Measurements from ENCODE around the gene CCDC82. TPM values are rescaled to one million over a fixed set of nuclear protein-coding genes. Genes with fewer than 3 reads are reported as not detected.

The CCDC82 gene
- total and polyA plus RNA-seq, 12 donors, result 4.7 to 48.1 (median 16.5) TPM

- Histone ChIP-seq H3K4me1 (replicated peaks in 1 of 2) (peaks cover 0 to 4% of the 10 kb centered on the region in 2 donors), H3K4me3 (no peak overlapping the region), H3K36me3 (replicated peaks in 1 of 2) (no peaks in the 10 kb centered on the region), H3K27ac (no peak overlapping the region), H3K27me3 (no peaks in the 10 kb centered on the region), H3K9me3 (replicated peaks in 1 of 3) (no peaks in the 10 kb centered on the region)
- no peak for DNase-seq
- TF ChIP-seq, protein P1, sequence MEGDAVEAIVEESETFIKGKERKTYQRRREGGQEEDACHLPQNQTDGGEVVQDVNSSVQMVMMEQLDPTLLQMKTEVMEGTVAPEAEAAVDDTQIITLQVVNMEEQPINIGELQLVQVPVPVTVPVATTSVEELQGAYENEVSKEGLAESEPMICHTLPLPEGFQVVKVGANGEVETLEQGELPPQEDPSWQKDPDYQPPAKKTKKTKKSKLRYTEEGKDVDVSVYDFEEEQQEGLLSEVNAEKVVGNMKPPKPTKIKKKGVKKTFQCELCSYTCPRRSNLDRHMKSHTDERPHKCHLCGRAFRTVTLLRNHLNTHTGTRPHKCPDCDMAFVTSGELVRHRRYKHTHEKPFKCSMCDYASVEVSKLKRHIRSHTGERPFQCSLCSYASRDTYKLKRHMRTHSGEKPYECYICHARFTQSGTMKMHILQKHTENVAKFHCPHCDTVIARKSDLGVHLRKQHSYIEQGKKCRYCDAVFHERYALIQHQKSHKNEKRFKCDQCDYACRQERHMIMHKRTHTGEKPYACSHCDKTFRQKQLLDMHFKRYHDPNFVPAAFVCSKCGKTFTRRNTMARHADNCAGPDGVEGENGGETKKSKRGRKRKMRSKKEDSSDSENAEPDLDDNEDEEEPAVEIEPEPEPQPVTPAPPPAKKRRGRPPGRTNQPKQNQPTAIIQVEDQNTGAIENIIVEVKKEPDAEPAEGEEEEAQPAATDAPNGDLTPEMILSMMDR (IDR thresholded peaks at IDR 0.05), result no peak
- TF ChIP-seq POLR2A (IDR thresholded peaks at IDR 0.05), result no peak
- 91 to 96% (median 94%) methylated on average over 6 of the region's 6 CpGs for WGBS, 4 donors
- intact Hi-C loops (cut with DNase I), result no loop called here
Measured at GRCh38 chr11:96323642-96323985, 66.1 kb downstream of the CCDC82 start.

DNA sequence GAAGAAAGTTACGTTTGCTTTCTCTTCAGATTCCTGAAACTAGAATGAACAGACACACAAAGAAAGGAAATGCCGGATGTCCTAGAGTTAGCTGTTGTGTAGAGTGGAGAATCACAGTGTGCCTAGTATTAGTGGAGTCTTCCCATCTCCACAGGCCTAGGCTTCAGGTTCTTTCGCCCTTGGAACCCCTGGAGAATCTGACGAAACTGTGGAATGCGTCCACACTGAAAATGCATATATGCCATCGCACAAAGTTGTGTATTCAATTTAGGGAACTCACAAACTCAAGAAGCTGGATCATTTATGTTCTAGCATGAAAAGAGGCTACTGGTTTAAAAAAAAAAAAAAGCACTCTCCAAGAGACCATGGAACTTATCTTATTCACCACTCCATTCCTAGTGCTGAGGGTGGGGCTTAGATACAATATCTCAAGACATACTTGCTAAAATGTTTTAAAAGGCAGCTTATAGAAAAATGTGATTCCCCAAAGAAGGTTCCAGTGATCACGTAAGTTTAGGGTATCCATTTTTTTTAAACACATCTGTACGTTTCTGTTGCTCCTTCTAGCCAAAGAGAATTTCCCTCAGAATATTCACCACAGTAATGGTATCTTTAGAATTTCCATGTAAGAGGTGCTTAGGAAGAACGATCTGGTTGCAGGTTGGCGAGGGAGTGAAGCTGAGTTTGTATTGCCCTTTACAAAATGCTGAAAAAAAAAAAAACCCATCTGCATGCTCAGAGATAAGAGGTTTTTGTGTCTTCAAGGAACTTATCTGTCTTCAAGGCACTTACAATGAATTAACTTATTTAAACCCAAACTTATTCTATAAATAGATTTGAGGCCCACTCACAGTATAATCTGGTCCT is 66.7 kb downstream of the CCDC82 start:
- TF ChIP-seq, protein P1 (IDR thresholded peaks at IDR 0.05), result no peak
- TF ChIP-seq POLR2A (IDR thresholded peaks at IDR 0.05), result no peak
- no peaks in the 10 kb centered on the region for H3K9me3 ChIP-seq (replicated peaks in 1 of 3)
- intact Hi-C loops (cut with DNase I), result no loop called here
- H3K4me3 ChIP-seq, result no peak overlapping the region
- no peaks in the 10 kb centered on the region for H3K36me3 ChIP-seq (replicated peaks in 1 of 2)
- H3K4me1 ChIP-seq (replicated peaks in 1 of 2), result peaks cover 2 to 6% of the 10 kb centered on the region in 2 donors
- no peak for DNase-seq
- no peak overlapping the region for H3K27ac ChIP-seq
- 93 to 95% (median 94%) methylated on average over 10 of the region's 10 CpGs for WGBS, 4 donors
- H3K27me3 ChIP-seq, result no peaks in the 10 kb centered on the region

GRCh38 chr11:96321091-96321490 is 68.6 kb downstream of the CCDC82 start:
- no peak for DNase-seq
- TF ChIP-seq POLR2A (IDR thresholded peaks at IDR 0.05), result no peak
- TF ChIP-seq, protein P1 (IDR thresholded peaks at IDR 0.05), result no peak
- intact Hi-C loops (cut with DNase I), result no loop called here
- Histone ChIP-seq H3K4me3 (no peak overlapping the region), H3K27ac (no peak overlapping the region), H3K9me3 (replicated peaks in 1 of 3) (no peaks in the 10 kb centered on the region), H3K27me3 (no peaks in the 10 kb centered on the region), H3K36me3 (replicated peaks in 1 of 2) (no peaks in the 10 kb centered on the region), H3K4me1 (replicated peaks in 1 of 2) (peaks cover 4 to 21% of the 10 kb centered on the region in 2 donors)
- 84 to 87% (median 85%) methylated on average over 5 of the region's 5 CpGs for WGBS, 4 donors

DNA sequence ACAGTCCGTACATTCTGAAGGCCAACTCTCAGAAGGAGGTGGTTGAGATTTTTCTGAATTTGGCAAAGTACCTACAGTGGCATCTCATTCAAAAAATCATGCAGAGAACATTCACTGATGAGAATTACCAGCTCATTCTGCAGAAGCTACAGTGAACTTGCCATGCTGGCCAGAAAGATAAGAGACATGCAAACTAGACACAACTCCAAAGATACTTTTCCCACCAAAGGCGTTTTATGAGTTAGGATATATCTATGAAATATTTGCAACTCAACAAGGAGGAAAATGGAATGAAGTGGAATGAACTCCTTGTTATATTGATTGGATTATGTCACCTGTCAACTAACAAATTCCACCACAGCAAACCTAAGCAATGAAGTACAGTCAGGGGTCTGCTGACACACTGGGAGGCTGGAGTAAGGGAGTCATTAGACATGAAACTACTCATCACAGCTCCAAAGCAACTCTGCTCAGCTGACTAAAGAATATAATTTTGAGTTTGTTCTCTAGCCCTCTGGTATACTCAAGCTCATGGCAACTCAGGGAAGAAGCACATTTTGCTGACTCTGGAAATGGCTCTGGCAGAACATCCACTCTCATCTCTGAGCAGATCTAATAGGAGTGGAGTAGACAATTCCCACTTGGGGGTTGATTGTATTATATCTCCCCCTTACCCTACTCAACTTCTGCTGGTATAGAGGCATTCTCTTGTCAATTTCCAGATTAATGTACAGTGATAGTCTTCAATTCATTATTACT is 69.6 kb downstream of the CCDC82 start:
- H3K27me3 ChIP-seq, result no peaks in the 10 kb centered on the region
- no peak for DNase-seq
- peaks cover 6 to 28% of the 10 kb centered on the region in 2 donors for H3K4me1 ChIP-seq (replicated peaks in 1 of 2)
- no peaks in the 10 kb centered on the region for H3K9me3 ChIP-seq (replicated peaks in 1 of 3)
- WGBS, 4 donors, result 82 to 87% (median 86%) methylated on average over 2 of the region's 2 CpGs
- no peaks in the 10 kb centered on the region for H3K36me3 ChIP-seq (replicated peaks in 1 of 2)
- intact Hi-C loops (cut with DNase I), result no loop called here
- no peak overlapping the region for H3K4me3 ChIP-seq
- TF ChIP-seq, protein P1 (IDR thresholded peaks at IDR 0.05), result no peak
- no peak for TF ChIP-seq POLR2A (IDR thresholded peaks at IDR 0.05)
- H3K27ac ChIP-seq, result no peak overlapping the region
